Activated naive CD4-positive, alpha-beta T cell treated with anti-CD3 and anti-CD28 coated beads for 36 hours (primary cell): ENCODE data around the gene CPNE7. TPM values are rescaled to one million over a fixed set of nuclear protein-coding genes. Genes with fewer than 3 reads are reported as not detected.
A peak's percentile ranks its signal among the peaks of the same experiment; 100 is the strongest.
"Not testable (repeated sequence)": the region's sequence is repeated elsewhere in the genome, so short reads cannot be mapped to it uniquely, and the experiment has no call there.

ENCODE experiments used
- CTCF ChIA-PET: fragments of 350-600 bp; sonication (Branson Sonifier 250); formaldehyde crosslinking; loops from one replicate; lab custom pipeline; 2021; ENCODE audit warnings: antibody characterized with exemption; lab: Charles Lee
- DNase-seq: peaks from one replicate; pipeline ENCODE4 v3.0.0-alpha.2; 2020
- H3K27ac Mint-ChIP-seq: one replicate; pipeline ENCODE4 v1.8.0; 2021; ENCODE audit warnings: mild to moderate bottlenecking, mixed read lengths
- H3K27me3 Mint-ChIP-seq: one replicate; pipeline ENCODE4 v1.8.0; 2021; ENCODE audit warnings: low read depth, mixed read lengths
- H3K36me3 Mint-ChIP-seq: one replicate; pipeline ENCODE4 v1.8.0; 2021; ENCODE audit warnings: low read depth, mixed read lengths
- H3K4me1 Mint-ChIP-seq: one replicate; pipeline ENCODE4 v1.8.0; 2021; ENCODE audit warnings: low read depth, mixed read lengths
- H3K4me3 Mint-ChIP-seq: one replicate; pipeline ENCODE4 v1.8.0; 2021; ENCODE audit warnings: mild to moderate bottlenecking, moderate library complexity, mixed read lengths
- H3K9me3 Mint-ChIP-seq: one replicate; pipeline ENCODE4 v1.8.0; 2021; ENCODE audit warnings: mixed read lengths
- intact Hi-C: fragments of 100-400 bp; cut with micrococcal nuclease; formaldehyde crosslinking; loops from one replicate; pipeline ENCODE4 v1.15.1; 2023
- total RNA-seq, 2 experiments: library from RNA; stranded (reverse); gene quantifications; one replicate each; pipeline ENCODE4 v1.2.3, GENCODE V29; 2021

Gene CPNE7
- total RNA-seq, 2 experiments from 2014 or later: 6.4 to 9.0 TPM

- H3K9me3 Mint-ChIP-seq: no peaks in the 10 kb centered on the region
- CTCF ChIA-PET: no interaction called here
- H3K4me3 Mint-ChIP-seq: no peak overlapping the region
- DNase-seq: no peak
- intact Hi-C loops: no loop called here
- no peaks in the 10 kb centered on the region for H3K27me3 Mint-ChIP-seq
- H3K36me3 Mint-ChIP-seq: peaks cover 2% of the 10 kb centered on the region
- no peak overlapping the region for H3K27ac Mint-ChIP-seq
- H3K4me1 Mint-ChIP-seq: no peaks in the 10 kb centered on the region
These were observed 7.8 kb downstream of the CPNE7 start for GRCh38 chr16:89583197-89583894.

DNA sequence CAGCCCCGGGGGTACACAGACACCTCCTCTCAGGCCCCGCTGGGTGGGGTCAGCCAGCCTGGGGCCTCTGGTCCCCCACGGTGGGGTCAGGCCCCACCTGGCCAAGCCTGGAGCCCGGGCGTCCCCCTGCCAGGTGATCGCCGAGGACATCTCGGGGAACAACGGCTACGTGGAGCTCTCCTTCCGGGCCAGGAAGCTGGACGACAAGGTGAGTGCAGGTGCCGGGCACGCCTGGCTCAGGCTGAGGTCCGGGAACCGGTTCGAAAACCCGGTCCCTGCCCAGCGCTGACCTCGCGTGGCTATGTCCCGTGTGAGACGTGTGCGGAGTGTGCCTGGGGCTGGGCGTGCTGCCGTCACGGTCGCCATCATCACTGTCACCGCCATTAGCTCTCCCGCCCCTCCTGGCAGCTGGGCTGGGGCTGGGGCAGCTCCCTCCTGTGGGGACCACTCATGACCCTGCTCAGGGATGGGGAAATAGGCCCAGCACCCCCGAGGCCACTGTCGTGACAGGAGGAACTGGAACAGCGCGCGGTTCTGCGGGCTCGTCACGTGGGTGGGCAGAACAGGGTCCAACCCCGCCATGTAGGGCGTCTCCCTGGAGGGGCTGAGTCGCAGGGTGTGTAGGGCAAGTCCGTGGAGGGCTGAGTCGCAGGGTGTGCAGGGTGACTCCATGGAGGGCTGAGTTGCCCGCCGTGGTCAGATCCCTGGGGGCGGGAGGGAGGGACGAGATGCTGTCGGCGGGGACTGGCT lies 8.5 kb downstream of the CPNE7 start:
- H3K27me3 Mint-ChIP-seq: no peaks in the 10 kb centered on the region
- intact Hi-C loops: no loop called here
- H3K27ac Mint-ChIP-seq: no peak overlapping the region
- CTCF ChIA-PET: interaction anchor here (1.3 kb wide), 1 partner anchor 18 kb away, joined by 5 read pairs; no protein-coding TSS in a partner anchor
- no peaks in the 10 kb centered on the region for H3K4me1 Mint-ChIP-seq
- H3K36me3 Mint-ChIP-seq: peaks cover 2% of the 10 kb centered on the region
- no peaks in the 10 kb centered on the region for H3K9me3 Mint-ChIP-seq
- H3K4me3 Mint-ChIP-seq: no peak overlapping the region
- DNase-seq: no peak

- DNase-seq: no peak
- intact Hi-C loops: no loop called here
- no peak overlapping the region for H3K27ac Mint-ChIP-seq
- CTCF ChIA-PET: interaction anchor here (1.3 kb wide), 1 partner anchor 19 kb away, joined by 5 read pairs; no protein-coding TSS in a partner anchor
- no peaks in the 10 kb centered on the region for H3K9me3 Mint-ChIP-seq
- H3K4me3 Mint-ChIP-seq: no peak overlapping the region
- peaks cover 2% of the 10 kb centered on the region for H3K36me3 Mint-ChIP-seq
- H3K27me3 Mint-ChIP-seq: no peaks in the 10 kb centered on the region
- no peaks in the 10 kb centered on the region for H3K4me1 Mint-ChIP-seq
These were observed 9.4 kb downstream of the CPNE7 start for GRCh38 chr16:89584768-89585549.

- CTCF ChIA-PET: no interaction called here
- DNase-seq: no peak
- Mint-ChIP-seq H3K36me3 (peaks cover 2% of the 10 kb centered on the region), H3K27ac (no peak overlapping the region), H3K4me1 (no peaks in the 10 kb centered on the region), H3K27me3 (no peaks in the 10 kb centered on the region), H3K9me3 (no peaks in the 10 kb centered on the region), H3K4me3 (no peak overlapping the region)
- intact Hi-C loops: no loop called here
These were observed 10.7 kb downstream of the CPNE7 start for GRCh38 chr16:89586218-89586617.

GRCh38 chr16:89586853-89587252 lies 11.3 kb downstream of the CPNE7 start:
- Mint-ChIP-seq H3K4me3 (no peak overlapping the region), H3K27me3 (no peaks in the 10 kb centered on the region), H3K9me3 (no peaks in the 10 kb centered on the region), H3K27ac (no peak overlapping the region), H3K36me3 (peaks cover 2% of the 10 kb centered on the region), H3K4me1 (no peaks in the 10 kb centered on the region)
- CTCF ChIA-PET: no interaction called here
- intact Hi-C loops: no loop called here
- no peak for DNase-seq

GRCh38 chr16:89587676-89588075 lies 12.1 kb downstream of the CPNE7 start:
- H3K4me1 Mint-ChIP-seq, H3K4me3 Mint-ChIP-seq, DNase-seq, H3K27ac Mint-ChIP-seq, H3K36me3 Mint-ChIP-seq, intact Hi-C loops, H3K27me3 Mint-ChIP-seq, CTCF ChIA-PET, H3K9me3 Mint-ChIP-seq: not testable (repeated sequence)

- no peak for DNase-seq
- Mint-ChIP-seq H3K27me3 (no peaks in the 10 kb centered on the region), H3K4me3 (no peak overlapping the region), H3K4me1 (peaks cover 3% of the 10 kb centered on the region), H3K27ac (no peak overlapping the region), H3K9me3 (no peaks in the 10 kb centered on the region), H3K36me3 (peaks cover 2% of the 10 kb centered on the region)
- intact Hi-C loops: no loop called here
- CTCF ChIA-PET: no interaction called here
These were observed 13.0 kb downstream of the CPNE7 start for GRCh38 chr16:89588413-89589109.

DNA sequence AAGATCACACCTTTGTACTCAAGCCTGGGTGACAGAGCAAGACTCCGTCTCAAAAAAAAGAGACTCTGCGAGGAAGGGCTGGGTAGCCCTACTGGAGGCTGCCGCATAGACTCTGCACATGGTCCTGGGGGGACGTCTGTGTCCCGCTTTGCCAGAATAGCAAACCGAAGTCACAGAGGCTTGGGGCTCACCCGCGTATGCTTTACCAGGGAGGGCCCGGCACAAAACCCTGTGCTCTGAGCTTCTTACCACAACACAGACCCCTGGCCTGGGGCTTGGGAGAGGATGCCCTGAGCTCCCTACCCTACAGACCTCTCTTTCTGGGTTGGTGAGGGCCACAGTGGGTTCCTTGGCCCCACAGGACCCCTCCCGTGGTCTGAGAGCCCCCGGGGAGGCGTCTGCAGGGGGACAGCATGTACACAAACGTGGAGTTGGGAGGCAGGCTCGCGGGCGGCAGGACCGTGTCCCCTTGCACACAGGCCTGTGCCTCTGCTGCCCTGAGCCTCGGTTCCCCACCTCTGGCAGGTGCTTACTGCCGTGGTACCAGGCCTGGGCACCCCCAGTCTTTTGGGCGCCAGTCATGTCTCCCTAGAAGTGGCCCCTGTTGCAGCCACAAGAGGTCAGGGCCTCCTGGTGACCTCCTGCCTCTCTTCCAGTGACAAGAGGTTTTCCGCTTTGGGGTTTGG lies 13.8 kb downstream of the CPNE7 start:
- no peaks in the 10 kb centered on the region for H3K9me3 Mint-ChIP-seq
- no peak overlapping the region for H3K4me3 Mint-ChIP-seq
- no peaks in the 10 kb centered on the region for H3K27me3 Mint-ChIP-seq
- CTCF ChIA-PET: no interaction called here
- peaks cover 8% of the 10 kb centered on the region for H3K4me1 Mint-ChIP-seq
- H3K36me3 Mint-ChIP-seq: peaks cover 2% of the 10 kb centered on the region
- DNase-seq: no peak
- intact Hi-C loops: no loop called here
- H3K27ac Mint-ChIP-seq: no peak overlapping the region

GRCh38 chr16:89593841-89594240 lies 18.3 kb downstream of the CPNE7 start:
- Mint-ChIP-seq H3K27me3 (no peaks in the 10 kb centered on the region), H3K36me3 (no peaks in the 10 kb centered on the region), H3K4me1 (peaks cover 8% of the 10 kb centered on the region), H3K9me3 (no peaks in the 10 kb centered on the region), H3K4me3 (no peak overlapping the region), H3K27ac (no peak overlapping the region)
- CTCF ChIA-PET: no interaction called here
- intact Hi-C loops: no loop called here
- peak; percentile 25 for DNase-seq

DNA sequence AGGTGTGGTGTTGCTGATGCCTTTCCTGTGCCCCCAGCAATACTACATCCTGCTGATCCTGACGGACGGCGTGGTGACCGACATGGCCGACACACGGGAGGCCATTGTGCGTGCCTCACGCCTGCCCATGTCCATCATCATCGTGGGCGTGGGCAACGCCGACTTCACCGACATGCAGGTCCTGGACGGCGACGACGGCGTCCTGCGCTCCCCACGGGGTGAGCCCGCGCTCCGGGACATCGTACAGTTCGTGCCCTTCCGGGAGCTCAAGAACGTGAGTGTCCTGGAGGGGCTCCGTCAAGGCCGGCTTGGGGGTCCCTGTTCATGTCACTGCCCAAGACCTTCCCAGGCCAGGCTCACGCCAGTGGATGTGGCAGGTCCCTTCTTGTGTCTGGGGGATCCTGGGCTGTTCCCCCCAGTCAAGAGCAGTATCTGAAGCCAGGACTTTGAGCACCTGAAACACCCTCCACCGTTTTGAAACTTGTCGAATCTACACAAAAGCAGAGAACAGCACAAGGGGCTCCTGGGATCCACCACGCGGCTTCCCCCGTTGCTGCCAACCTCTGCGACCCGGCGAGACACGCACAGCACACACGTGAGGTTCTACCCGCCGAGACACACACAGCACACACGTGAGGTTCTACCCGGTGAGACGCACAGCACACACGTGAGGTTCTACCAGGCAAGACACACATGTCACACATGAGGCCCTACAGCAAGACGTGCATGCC lies 19.9 kb downstream of the CPNE7 start:
- no peaks in the 10 kb centered on the region for H3K27me3 Mint-ChIP-seq
- H3K4me3 Mint-ChIP-seq: no peak overlapping the region
- no peak overlapping the region for H3K27ac Mint-ChIP-seq
- no peaks in the 10 kb centered on the region for H3K36me3 Mint-ChIP-seq
- intact Hi-C loops: no loop called here
- peaks cover 10% of the 10 kb centered on the region for H3K4me1 Mint-ChIP-seq
- CTCF ChIA-PET: no interaction called here
- no peaks in the 10 kb centered on the region for H3K9me3 Mint-ChIP-seq
- no peak for DNase-seq

DNA sequence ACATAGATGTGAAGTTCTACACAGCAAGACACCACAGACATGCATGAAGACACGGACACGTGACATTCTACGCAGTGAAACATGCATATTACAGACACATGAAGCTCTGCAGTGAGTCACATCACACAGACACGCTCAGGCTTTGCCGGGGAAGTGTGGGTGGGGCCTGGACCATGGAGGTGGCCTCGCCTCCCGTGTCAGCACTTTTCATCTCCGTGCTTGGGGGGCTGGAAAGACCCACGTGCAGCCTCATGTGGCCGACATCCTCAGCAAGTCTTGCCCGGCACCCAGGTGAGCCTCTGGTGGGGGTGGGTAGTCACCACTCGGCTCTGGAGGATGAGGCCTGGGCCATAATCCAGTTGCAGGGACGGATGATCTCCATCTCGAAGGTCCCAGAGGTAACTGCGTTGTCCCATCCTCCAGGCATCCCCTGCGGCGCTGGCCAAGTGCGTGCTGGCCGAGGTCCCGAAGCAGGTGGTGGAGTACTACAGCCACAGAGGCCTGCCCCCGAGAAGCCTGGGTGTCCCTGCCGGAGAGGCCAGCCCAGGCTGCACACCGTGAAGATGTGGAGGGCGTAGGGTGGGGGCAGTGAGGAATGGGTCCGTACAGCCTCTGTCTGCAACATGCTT lies 20.6 kb downstream of the CPNE7 start:
- H3K36me3 Mint-ChIP-seq: no peaks in the 10 kb centered on the region
- no peaks in the 10 kb centered on the region for H3K27me3 Mint-ChIP-seq
- CTCF ChIA-PET: no interaction called here
- DNase-seq: no peak
- H3K4me3 Mint-ChIP-seq: no peak overlapping the region
- H3K9me3 Mint-ChIP-seq: no peaks in the 10 kb centered on the region
- H3K4me1 Mint-ChIP-seq: peaks cover 10% of the 10 kb centered on the region
- no peak overlapping the region for H3K27ac Mint-ChIP-seq
- intact Hi-C loops: no loop called here
